ENCODE results near the gene ABCB11.

ABCB11 gene

GRCh38 chr2:168971261-168971660, 59.9 kb downstream of the ABCB11 start:
- no peak for DNase-seq (ENCODE audit: low spot score)
- in situ Hi-C loops (cut with MboI; ENCODE audit: low pct_unique_long_range_greater_than_20kb, low sequenced_read_pairs, unreplicated experiment), result loop anchor here (25.0 kb wide), 1 partner anchor 141 kb away; no protein-coding TSS in a partner anchor
- TF ChIP-seq CTCF (IDR thresholded peaks at IDR 0.05; ENCODE audit: extremely low read depth, insufficient read depth, missing control alignments), result no peak

- in situ Hi-C loops (cut with MboI; ENCODE audit: low pct_unique_long_range_greater_than_20kb, low sequenced_read_pairs, unreplicated experiment), result loop anchor here (25.0 kb wide), 1 partner anchor 142 kb away; no protein-coding TSS in a partner anchor
- DNase-seq (ENCODE audit: low spot score), result no peak
- TF ChIP-seq CTCF (IDR thresholded peaks at IDR 0.05; ENCODE audit: extremely low read depth, insufficient read depth, missing control alignments), result no peak
Measured at GRCh38 chr2:168970711-168971233, 60.4 kb downstream of the ABCB11 start.

- TF ChIP-seq CTCF (IDR thresholded peaks at IDR 0.05; ENCODE audit: extremely low read depth, insufficient read depth, missing control alignments), result no peak
- in situ Hi-C loops (cut with MboI; ENCODE audit: low pct_unique_long_range_greater_than_20kb, low sequenced_read_pairs, unreplicated experiment), result loop anchor here (25.0 kb wide), 1 partner anchor 142 kb away; no protein-coding TSS in a partner anchor
- DNase-seq (ENCODE audit: low spot score), result no peak
Measured at GRCh38 chr2:168969865-168970264, 61.3 kb downstream of the ABCB11 start.

- in situ Hi-C loops (cut with MboI; ENCODE audit: low pct_unique_long_range_greater_than_20kb, low sequenced_read_pairs, unreplicated experiment), result loop anchor here (25.0 kb wide), 1 partner anchor 144 kb away; no protein-coding TSS in a partner anchor
- DNase-seq (ENCODE audit: low spot score), result no peak
- no peak for TF ChIP-seq CTCF (IDR thresholded peaks at IDR 0.05; ENCODE audit: extremely low read depth, insufficient read depth, missing control alignments)
Measured at GRCh38 chr2:168968342-168968741, 62.8 kb downstream of the ABCB11 start.

GRCh38 chr2:168964251-168964807, 66.8 kb downstream of the ABCB11 start:
- no peak for DNase-seq (ENCODE audit: low spot score)
- no peak for TF ChIP-seq CTCF (IDR thresholded peaks at IDR 0.05; ENCODE audit: extremely low read depth, insufficient read depth, missing control alignments)
- in situ Hi-C loops (cut with MboI; ENCODE audit: low pct_unique_long_range_greater_than_20kb, low sequenced_read_pairs, unreplicated experiment), result loop anchor here (25.0 kb wide), 1 partner anchor 148 kb away; no protein-coding TSS in a partner anchor

- DNase-seq (ENCODE audit: low spot score), result no peak
- in situ Hi-C loops (cut with MboI; ENCODE audit: low pct_unique_long_range_greater_than_20kb, low sequenced_read_pairs, unreplicated experiment), result loop anchor here (25.0 kb wide), 1 partner anchor 150 kb away; no protein-coding TSS in a partner anchor
- no peak for TF ChIP-seq CTCF (IDR thresholded peaks at IDR 0.05; ENCODE audit: extremely low read depth, insufficient read depth, missing control alignments)
Measured at GRCh38 chr2:168962636-168963035, 68.5 kb downstream of the ABCB11 start.

Measured in GM13977 (cell line).